ENCODE results near the gene NME3.
"Not testable (repeated sequence)": the region's sequence is repeated elsewhere in the genome, so short reads cannot be mapped to it uniquely, and the experiment has no call there.

Gene NME3

GRCh38 chr16:1747934-1748333, 23.4 kb downstream of the NME3 start:
- DNase-seq (ENCODE audit: low spot score): no peak

- DNase-seq (ENCODE audit: low spot score): no peak
Measured at GRCh38 chr16:1746693-1747195, 24.6 kb downstream of the NME3 start.

DNA sequence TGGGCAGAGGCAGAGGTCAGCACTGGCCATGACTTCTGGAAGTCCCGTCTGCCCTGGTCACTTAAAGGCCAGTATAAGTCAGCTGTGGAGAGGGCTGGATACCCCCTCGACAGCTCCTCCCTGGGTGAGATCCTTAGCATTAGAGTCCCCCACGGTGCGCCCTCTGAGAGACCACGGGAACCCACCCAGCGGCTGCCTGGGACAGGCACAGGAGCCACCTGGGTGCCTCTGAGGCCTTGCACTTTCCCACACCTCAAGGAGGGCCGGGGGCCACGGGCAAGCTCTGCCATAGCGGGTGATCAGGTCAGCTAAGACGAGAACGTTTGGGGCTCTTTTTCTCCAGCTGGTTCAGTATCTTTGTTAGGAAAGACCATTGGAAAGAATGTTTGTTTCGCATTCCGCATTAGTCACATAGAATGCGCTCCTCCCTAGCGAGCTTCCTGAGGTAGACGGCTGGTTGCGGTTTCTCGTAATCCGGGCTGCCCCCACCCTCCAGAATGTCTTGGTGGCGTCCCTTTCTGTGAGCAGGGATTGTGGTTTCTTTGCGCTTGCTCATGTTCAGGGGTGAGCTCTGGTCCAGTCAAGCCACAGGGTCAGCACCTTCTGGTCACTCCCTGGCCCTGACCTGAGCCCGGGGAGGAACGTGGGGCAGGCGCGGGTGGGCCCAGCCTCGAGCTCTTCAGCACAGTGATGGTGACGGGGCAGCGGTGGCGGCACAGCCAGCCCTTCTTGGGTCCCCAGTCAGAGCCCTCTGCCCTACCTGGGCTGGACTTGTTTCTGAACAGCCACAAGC, 25.2 kb downstream of the NME3 start:
- no peak for DNase-seq (ENCODE audit: low spot score)

DNA sequence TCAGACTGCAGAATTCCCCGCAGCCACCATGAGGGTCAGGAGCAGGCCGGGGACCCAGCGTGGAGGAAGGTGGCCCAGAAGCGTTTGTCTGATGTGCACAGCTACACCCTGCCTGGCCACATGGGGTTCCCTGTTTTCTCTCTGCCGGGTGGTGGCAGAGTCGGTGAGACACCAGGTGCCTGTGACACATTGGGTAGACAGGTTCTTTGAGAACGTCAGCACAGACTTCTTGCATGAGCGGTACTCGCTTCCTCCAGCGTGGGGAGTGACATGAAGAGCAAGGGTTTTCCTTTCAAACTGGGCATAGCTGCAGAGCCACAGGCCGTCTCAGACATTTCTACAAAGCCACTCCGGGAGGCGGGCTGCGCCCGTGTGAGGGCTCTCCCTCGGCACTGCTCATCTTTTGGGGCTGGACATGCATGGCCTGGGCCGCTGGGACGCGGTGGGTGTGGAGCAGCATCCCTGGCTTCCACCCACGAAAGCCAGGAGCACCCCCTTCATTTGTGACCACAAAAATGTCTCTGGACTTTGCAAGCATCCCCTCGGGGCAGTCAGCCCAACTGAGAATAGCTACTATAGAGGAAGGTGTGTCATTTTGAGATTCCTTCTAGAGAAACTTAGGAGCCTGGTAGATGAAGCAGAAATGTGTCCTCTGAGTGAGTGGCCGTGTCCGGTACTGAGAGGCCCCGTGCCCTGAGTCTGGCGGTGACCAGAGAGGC, 26.0 kb downstream of the NME3 start:
- peak; percentile 72 for DNase-seq (ENCODE audit: low spot score)

DNA sequence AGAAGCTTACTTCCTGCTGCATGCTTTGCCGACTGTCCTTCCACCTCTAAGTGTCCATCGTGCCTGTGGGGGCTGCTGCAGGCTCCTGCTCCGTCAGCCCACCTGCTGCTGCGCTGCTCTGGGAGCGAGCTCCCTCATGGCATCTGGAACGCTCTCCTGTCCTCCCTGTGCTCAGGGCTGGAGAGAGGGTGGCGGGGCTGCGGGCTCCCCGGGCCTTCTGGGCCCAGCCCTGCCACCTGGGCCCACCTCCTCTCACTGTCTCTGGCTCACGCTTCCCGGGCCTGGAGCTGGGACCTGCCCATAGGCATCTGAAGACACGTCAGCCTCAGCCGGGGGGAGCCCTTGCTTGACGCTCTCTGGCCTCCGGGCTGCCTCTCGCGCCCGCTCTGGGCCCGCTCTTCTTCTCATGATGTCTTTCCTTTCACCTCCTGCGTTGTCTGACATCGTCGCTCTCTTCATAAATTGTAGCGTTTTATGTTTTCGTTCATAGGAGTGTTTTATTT, 27.0 kb downstream of the NME3 start:
- no peak for DNase-seq (ENCODE audit: low spot score)

DNA sequence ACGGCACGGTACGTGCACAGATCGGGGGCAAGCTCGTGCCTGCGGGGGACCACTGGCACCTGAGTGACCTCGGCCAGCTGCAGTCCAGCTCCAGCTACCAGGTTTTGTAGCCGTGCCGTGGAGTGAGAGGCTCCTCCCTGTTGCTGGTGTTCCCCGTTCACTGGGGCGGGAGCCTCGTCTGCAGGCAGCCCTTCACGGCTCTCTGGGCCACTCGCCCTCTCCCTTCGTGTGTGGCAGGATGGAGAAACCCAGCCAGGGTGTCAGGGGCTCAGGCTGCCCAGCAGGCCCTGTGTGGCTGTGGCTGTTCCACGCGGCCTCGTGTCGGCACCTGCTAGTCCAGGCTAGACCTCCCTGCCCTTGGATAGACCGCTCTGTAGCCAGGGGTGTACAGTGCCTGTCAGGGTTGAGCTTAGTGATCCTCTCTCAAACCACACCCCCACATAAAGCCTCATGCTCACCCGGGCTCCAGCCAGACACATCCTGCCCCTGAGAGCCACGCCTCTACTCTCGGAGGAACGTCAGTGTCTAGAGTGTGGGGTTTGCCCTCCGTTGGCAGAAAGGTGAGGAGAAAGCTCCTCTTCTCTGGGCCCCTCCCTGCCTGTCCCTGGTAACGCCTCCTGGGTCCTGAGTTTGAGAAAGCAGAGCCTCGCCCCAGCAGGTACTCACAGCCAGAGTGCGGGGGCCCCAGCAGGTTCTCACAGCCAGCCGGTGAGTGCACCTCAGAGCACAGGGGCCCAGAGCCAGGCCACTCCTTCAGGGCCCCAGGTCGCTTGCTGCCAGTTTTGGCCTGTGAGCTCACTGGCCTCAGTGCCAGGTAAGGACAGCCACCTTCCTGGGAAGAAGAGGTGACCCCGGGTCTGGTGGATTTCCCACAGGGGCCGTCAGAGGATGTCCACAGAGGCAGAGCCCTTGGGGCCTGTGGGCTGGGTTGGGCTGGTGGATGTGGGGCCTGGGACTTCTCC, 27.7 kb downstream of the NME3 start:
- DNase-seq (ENCODE audit: low spot score): no peak

- DNase-seq (ENCODE audit: low spot score): no peak
Measured at GRCh38 chr16:1741553-1742165, 29.7 kb downstream of the NME3 start.

DNA sequence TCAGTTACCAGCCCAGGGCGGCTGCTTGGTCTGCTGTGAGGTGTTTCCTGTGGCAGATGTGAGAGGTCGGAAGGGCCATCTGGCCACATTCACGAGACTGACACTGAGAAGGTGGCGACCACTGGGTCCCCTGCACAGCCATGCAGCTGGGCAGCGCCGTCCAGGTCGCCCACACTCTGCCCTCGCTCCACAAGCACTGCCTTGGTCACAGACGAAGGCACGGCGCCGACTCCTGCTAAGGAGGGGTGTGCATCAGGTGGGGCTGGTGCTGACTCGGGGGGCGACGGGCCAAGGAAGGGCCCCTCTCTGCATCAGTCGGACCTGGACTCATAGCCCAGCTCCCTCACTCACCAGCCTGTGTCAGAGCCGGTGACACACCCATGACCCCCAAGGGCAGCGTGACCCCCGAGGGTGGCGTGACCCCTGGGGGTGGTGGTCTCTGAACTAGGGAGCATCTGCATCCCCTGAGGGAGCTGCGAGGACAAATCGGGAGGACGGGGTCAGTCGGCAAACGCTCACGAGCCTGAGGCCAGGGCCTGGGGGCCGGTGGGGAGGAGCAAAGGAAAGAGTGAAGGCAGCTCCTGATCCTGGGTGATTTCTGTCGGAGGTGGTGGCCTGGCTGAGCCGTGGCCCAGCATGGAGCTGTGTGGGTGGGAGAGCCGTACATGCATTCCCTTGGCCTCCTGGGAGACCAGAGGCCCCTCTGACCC, 30.4 kb downstream of the NME3 start:
- no peak for DNase-seq (ENCODE audit: low spot score)

GRCh38 chr16:1740234-1740633, 31.1 kb downstream of the NME3 start:
- DNase-seq (ENCODE audit: low spot score): no peak

- DNase-seq (ENCODE audit: low spot score): no peak
Measured at GRCh38 chr16:1734816-1735215, 36.5 kb downstream of the NME3 start.

- no peak for DNase-seq (ENCODE audit: low spot score)
Measured at GRCh38 chr16:1734123-1734522, 37.2 kb downstream of the NME3 start.

DNA sequence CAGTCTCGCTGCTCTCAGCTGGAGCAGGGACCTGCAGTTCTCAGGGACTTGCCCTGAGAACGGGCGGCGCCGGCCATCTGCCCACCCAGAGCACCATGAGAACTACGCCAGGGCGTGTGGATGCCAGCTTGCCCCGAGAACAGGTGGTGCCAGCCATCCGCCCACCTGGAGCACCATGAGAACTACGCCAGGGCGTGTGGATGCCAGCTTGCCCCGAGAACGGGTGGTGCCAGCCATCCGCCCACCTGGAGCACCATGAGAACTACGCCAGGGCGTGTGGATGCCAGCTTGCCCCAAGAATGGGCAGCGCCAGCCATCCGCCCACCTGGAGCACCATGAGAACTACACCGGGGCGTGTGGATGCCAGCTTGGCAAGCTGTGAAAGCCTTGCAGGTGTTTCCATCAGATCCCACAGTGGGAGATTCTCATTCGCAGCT, 38.8 kb downstream of the NME3 start:
- DNase-seq (ENCODE audit: low spot score): not testable (repeated sequence)

GRCh38 chr16:1732071-1732470, 39.3 kb downstream of the NME3 start:
- DNase-seq (ENCODE audit: low spot score): no peak

DNA sequence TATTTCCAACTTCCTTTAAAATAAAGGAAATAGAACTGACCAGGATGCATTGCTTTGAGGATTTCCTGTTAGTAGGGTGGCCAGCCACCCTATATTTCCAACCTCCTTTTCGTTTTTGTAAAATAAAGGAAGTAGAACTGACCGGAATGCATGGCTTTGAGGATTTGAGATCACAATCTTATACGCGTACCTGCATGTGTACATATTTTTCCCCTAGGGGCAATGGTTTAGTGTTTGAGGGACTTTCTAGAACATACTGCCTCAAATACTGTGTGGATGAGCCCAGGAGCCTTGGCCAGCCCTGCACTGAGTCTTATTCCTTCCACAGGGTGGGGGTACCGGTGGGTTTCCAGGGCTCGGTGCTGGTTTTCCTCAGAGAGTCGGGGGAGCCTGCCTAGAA, 39.7 kb downstream of the NME3 start:
- DNase-seq (ENCODE audit: low spot score): no peak

DNA sequence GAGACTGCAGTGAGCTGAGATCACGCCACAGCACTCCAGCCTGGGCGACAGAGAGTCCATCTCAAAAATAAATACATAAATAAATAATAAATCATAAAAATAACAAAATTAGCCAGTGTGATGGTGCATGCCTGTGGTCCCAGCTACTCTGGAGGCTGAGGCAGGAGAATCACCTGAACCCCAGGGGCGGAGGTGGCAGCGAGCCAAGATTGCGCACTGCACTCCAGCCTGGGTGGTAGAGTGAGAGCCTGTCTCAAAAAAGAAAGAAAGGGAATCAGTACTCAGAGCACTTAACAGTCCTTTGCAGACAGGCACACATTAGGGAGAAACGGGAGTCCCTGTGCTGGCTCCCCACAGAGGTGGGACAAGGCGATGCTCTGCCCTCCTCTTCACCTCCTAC, 40.3 kb downstream of the NME3 start:
- DNase-seq (ENCODE audit: low spot score): no peak

GRCh38 chr16:1729445-1729844, 41.9 kb downstream of the NME3 start:
- DNase-seq (ENCODE audit: low spot score): no peak

- DNase-seq (ENCODE audit: low spot score): no peak
Measured at GRCh38 chr16:1729026-1729425, 42.3 kb downstream of the NME3 start.

DNA sequence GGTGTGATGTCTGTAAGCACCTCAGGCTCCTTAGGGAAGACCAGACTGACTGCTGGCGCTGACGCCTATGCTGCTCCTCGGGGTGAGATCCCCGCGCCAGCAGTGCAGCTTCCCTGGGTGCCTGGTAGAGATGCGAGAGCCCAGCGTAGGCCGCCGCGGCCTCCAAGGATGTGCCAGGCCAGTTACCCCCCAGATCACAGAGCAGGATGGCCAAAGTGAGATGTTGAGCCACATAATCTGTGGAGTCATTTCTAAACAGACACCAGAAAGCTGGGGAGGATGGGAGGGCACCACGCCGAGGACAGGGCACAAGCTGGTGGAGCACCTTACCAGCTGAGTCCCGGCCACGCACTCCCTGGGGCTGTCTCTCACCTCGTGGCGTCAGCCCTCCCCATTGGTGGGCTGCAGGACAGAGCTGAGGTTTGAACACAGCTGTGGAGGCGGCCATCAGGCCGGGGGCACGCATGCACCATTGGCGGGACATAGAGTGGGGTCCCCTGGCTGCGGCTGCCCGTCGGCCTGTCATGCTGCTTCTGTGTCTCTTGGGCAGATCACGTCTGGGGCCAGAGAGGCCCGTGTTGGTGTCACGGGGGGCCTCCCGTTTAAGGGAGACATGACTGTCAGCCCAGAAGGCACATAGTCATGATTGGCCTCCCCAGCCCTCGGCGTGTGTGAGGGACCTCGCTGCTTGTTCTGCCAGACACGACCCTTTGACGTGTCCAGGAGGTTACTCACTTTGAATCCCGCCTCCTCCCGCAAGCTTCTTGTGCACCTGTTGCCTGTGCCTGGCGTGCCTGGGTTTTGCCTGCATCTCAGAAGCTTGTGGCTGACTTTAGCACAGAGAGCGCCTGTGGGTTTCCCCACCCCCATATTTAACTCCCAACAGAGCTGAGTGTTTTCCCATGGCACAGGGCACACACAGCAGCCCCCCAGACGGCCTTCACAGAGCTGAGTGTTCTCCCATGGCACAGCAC, 43.4 kb downstream of the NME3 start:
- DNase-seq (ENCODE audit: low spot score): no peak

DNA sequence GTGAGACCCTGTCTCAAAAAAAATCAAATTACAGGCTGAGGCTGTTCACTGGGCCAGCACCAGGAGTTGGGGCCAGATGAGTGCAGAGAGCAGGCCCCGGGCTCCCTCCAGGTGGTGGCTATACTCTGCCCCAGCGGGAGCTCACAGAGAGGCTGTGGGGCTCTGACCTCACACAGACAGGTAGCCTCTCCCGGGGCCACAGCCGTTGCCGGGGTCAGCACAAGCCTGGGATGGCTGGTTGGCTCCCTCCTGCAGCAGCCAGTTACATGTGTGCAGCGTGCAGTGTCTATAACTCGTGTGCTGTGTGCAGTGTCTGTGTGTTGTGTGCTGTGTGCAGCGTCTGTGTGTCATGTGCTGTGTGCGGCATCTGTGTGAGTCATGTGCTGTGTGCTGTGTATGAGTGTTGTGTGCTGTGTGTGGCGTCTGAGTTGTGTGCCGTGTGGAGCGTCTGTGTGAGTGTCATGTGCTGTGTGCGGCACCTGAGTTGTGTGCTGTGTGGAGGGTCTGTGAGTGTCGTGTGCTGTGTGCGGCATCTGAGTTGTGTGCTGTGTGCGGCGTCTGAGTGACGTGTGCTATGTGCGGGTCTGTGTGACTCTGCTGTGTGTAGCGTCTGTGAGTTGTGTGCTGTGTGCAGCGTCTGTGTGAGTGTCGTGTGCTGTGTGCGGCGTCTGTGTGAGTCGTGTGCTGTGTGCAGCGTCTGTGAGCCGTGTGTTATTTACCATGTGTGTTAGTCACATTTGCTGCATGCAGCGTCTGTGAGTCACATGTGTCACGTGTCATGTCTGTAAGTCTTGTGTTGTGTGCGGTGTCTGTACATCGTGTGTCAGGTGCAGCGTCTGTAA, 44.5 kb downstream of the NME3 start:
- no peak for DNase-seq (ENCODE audit: low spot score)

Data from GM03348 (cell line).